ENCODE results near the gene SHFL.

SHFL gene

GRCh38 chr19:10138879-10139795 lies 53.0 kb downstream of the SHFL start:
- TF ChIP-seq CTCF (IDR thresholded peaks at IDR 0.05; ENCODE audit: low read depth, low read length, missing control alignments) = no peak
- H3K4me3 ChIP-seq (replicated peaks; ENCODE audit: low read depth, low read length) = no peak overlapping the region
- no peak for DNase-seq (ENCODE audit: extremely low read depth, low read depth)

GRCh38 chr19:10139952-10140351 lies 53.8 kb downstream of the SHFL start:
- H3K4me3 ChIP-seq (replicated peaks; ENCODE audit: low read depth, low read length) = no peak overlapping the region
- no peak for TF ChIP-seq CTCF (IDR thresholded peaks at IDR 0.05; ENCODE audit: low read depth, low read length, missing control alignments)
- no peak for DNase-seq (ENCODE audit: extremely low read depth, low read depth)

GRCh38 chr19:10141479-10141878 lies 55.4 kb downstream of the SHFL start:
- no peak for TF ChIP-seq CTCF (IDR thresholded peaks at IDR 0.05; ENCODE audit: low read depth, low read length, missing control alignments)
- DNase-seq (ENCODE audit: extremely low read depth, low read depth) = no peak

DNA sequence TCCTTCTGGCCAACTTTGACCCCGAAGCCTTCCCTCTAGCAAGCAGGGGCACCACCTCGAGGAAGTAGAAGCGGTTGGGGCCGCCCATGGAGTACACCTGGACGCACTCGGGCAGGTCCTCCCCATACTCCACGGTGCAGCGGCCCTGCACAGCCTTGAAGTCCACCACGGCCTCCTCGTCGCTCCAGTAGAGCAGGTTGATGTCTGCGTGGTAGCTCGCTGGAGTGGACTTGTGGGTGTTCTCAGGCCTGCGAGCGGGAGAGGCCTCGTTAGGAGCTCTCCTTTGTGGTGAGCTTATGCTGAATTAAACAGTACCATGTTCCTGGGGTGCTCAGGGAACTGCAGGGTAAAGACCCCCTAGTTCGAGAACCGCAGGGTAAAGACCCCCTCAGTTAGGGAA lies 55.9 kb downstream of the SHFL start:
- no peak for TF ChIP-seq CTCF (IDR thresholded peaks at IDR 0.05; ENCODE audit: low read depth, low read length, missing control alignments)
- no peak overlapping the region for H3K4me3 ChIP-seq (replicated peaks; ENCODE audit: low read depth, low read length)
- DNase-seq (ENCODE audit: extremely low read depth, low read depth) = no peak

More at GRCh38 chr19:10141479-10141878, 55.4 kb downstream of the SHFL start:
- no peak overlapping the region for H3K4me3 ChIP-seq (replicated peaks; ENCODE audit: low read depth, low read length)
